IPS-18c (cell line): ENCODE results near the gene BRD7.

ENCODE experiments used
- H3K4me3 ChIP-seq: 2 replicates; pipeline ENCODE4 v1.7.0; 2013; ENCODE audit warnings: low read depth, mild to moderate bottlenecking, low read length, moderate library complexity; ENCODE audit not compliant: insufficient read depth
- H3K9me3 ChIP-seq: one replicate; pipeline ENCODE4 v1.6.1; 2013; ENCODE audit warnings: mild to moderate bottlenecking, low read length, moderate library complexity; ENCODE audit not compliant: control insufficient read depth, insufficient read depth

BRD7 gene

GRCh38 chr16:50393858-50394802, 25.3 kb upstream of the BRD7 start:
- Histone ChIP-seq H3K9me3 (no peaks in the 10 kb centered on the region), H3K4me3 (no peak overlapping the region)

- no peak overlapping the region for H3K4me3 ChIP-seq
- H3K9me3 ChIP-seq = no peaks in the 10 kb centered on the region
These were observed 24.6 kb upstream of the BRD7 start for GRCh38 chr16:50393416-50393815.

- Histone ChIP-seq H3K9me3 (no peaks in the 10 kb centered on the region), H3K4me3 (no peak overlapping the region)
These were observed 22.3 kb upstream of the BRD7 start for GRCh38 chr16:50390914-50391716.

- H3K9me3 ChIP-seq = no peaks in the 10 kb centered on the region
These were observed 21.6 kb upstream of the BRD7 start for GRCh38 chr16:50390371-50390771.

GRCh38 chr16:50389900-50390299, 21.1 kb upstream of the BRD7 start:
- H3K4me3 ChIP-seq = no peak overlapping the region
- no peaks in the 10 kb centered on the region for H3K9me3 ChIP-seq

More at GRCh38 chr16:50390371-50390771, 21.6 kb upstream of the BRD7 start:
- H3K4me3 ChIP-seq = no peak overlapping the region

- H3K4me3 ChIP-seq = no peak overlapping the region
- H3K9me3 ChIP-seq = no peaks in the 10 kb centered on the region
These were observed 19.7 kb upstream of the BRD7 start for GRCh38 chr16:50388496-50388895.

- Histone ChIP-seq H3K9me3 (no peaks in the 10 kb centered on the region), H3K4me3 (no peak overlapping the region)
These were observed 18.0 kb upstream of the BRD7 start for GRCh38 chr16:50386774-50387173.

- no peak overlapping the region for H3K4me3 ChIP-seq
- no peaks in the 10 kb centered on the region for H3K9me3 ChIP-seq
These were observed 17.4 kb upstream of the BRD7 start for GRCh38 chr16:50386139-50386538.

- H3K4me3 ChIP-seq = no peak overlapping the region
These were observed 15.8 kb upstream of the BRD7 start for GRCh38 chr16:50384500-50385135.

GRCh38 chr16:50381679-50382440, 13.1 kb upstream of the BRD7 start:
- Histone ChIP-seq H3K4me3 (no peak overlapping the region), H3K9me3 (no peaks in the 10 kb centered on the region)

More at GRCh38 chr16:50384500-50385135, 15.8 kb upstream of the BRD7 start:
- no peaks in the 10 kb centered on the region for H3K9me3 ChIP-seq

GRCh38 chr16:50378417-50378816, 9.6 kb upstream of the BRD7 start:
- Histone ChIP-seq H3K9me3 (no peaks in the 10 kb centered on the region), H3K4me3 (no peak overlapping the region)

- no peaks in the 10 kb centered on the region for H3K9me3 ChIP-seq
- H3K4me3 ChIP-seq = no peak overlapping the region
These were observed 8.2 kb upstream of the BRD7 start for GRCh38 chr16:50377001-50377400.

GRCh38 chr16:50373780-50374179, 5.0 kb upstream of the BRD7 start:
- Histone ChIP-seq H3K4me3 (no peak overlapping the region), H3K9me3 (no peaks in the 10 kb centered on the region)

- no peaks in the 10 kb centered on the region for H3K9me3 ChIP-seq
These were observed 4.5 kb upstream of the BRD7 start for GRCh38 chr16:50373345-50373701.

GRCh38 chr16:50372611-50373344, 4.0 kb upstream of the BRD7 start:
- no peaks in the 10 kb centered on the region for H3K9me3 ChIP-seq
- H3K4me3 ChIP-seq = no peak overlapping the region

More at GRCh38 chr16:50373345-50373701, 4.5 kb upstream of the BRD7 start:
- H3K4me3 ChIP-seq = no peak overlapping the region

- H3K4me3 ChIP-seq = no peak overlapping the region
- H3K9me3 ChIP-seq = no peaks in the 10 kb centered on the region
These were observed 3.3 kb upstream of the BRD7 start for GRCh38 chr16:50371936-50372595.
